ENCODE data around the gene HACD3. TPM values are rescaled to one million over a fixed set of nuclear protein-coding genes. Genes with fewer than 3 reads are reported as not detected.

The HACD3 gene
- polyA plus RNA-seq, 1 experiment: 40.9 TPM

- POLR2A ChIA-PET: no interaction called here
Measured at GRCh38 chr15:65569728-65570127, 39.5 kb downstream of the HACD3 start.

GRCh38 chr15:65571971-65572370 lies 41.7 kb downstream of the HACD3 start:
- peaks cover 6% of the 10 kb centered on the region; the same call in 1 of the 2 replicates for H3K36me3 ChIP-seq (ENCODE audit: control insufficient read depth, insufficient read depth, low read length)
- ChIA-PET CTCF (no interaction called here), POLR2A (no interaction called here)
- no peaks in the 10 kb centered on the region for H3K27me3 ChIP-seq (ENCODE audit: control insufficient read depth, insufficient read depth, low read length)
- no peak overlapping the region for H3K4me3 ChIP-seq (ENCODE audit: low read depth, low read length)
- DNase-seq (ENCODE audit: low read depth): no peak
- TF ChIP-seq, protein P1, sequence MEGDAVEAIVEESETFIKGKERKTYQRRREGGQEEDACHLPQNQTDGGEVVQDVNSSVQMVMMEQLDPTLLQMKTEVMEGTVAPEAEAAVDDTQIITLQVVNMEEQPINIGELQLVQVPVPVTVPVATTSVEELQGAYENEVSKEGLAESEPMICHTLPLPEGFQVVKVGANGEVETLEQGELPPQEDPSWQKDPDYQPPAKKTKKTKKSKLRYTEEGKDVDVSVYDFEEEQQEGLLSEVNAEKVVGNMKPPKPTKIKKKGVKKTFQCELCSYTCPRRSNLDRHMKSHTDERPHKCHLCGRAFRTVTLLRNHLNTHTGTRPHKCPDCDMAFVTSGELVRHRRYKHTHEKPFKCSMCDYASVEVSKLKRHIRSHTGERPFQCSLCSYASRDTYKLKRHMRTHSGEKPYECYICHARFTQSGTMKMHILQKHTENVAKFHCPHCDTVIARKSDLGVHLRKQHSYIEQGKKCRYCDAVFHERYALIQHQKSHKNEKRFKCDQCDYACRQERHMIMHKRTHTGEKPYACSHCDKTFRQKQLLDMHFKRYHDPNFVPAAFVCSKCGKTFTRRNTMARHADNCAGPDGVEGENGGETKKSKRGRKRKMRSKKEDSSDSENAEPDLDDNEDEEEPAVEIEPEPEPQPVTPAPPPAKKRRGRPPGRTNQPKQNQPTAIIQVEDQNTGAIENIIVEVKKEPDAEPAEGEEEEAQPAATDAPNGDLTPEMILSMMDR (IDR thresholded peaks at IDR 0.05; ENCODE audit: insufficient read depth, low read depth, low read length): no peak

More at GRCh38 chr15:65569728-65570127, 39.5 kb downstream of the HACD3 start:
- TF ChIP-seq, protein P1 (IDR thresholded peaks at IDR 0.05; ENCODE audit: insufficient read depth, low read depth, low read length): no peak
- CTCF ChIA-PET: interaction anchor here (1.7 kb wide), 1 partner anchor 11 kb away, joined by 5 read pairs; no protein-coding TSS in a partner anchor
- H3K36me3 ChIP-seq (ENCODE audit: control insufficient read depth, insufficient read depth, low read length): peaks cover 6% of the 10 kb centered on the region; the same call in 1 of the 2 replicates
- no peak overlapping the region for H3K4me3 ChIP-seq (ENCODE audit: low read depth, low read length)
- DNase-seq (ENCODE audit: low read depth): no peak
- no peaks in the 10 kb centered on the region for H3K27me3 ChIP-seq (ENCODE audit: control insufficient read depth, insufficient read depth, low read length)

GRCh38 chr15:65576664-65577063 lies 46.4 kb downstream of the HACD3 start:
- Histone ChIP-seq H3K27me3 (ENCODE audit: control insufficient read depth, insufficient read depth, low read length) (no peaks in the 10 kb centered on the region), H3K4me3 (ENCODE audit: low read depth, low read length) (no peak overlapping the region), H3K36me3 (ENCODE audit: control insufficient read depth, insufficient read depth, low read length) (peaks cover 7% of the 10 kb centered on the region; the same call in 1 of the 2 replicates)
- CTCF ChIA-PET: no interaction called here
- TF ChIP-seq, protein P1 (IDR thresholded peaks at IDR 0.05; ENCODE audit: insufficient read depth, low read depth, low read length): no peak
- DNase-seq (ENCODE audit: low read depth): peak; percentile 27
- POLR2A ChIA-PET: no interaction called here

DNA sequence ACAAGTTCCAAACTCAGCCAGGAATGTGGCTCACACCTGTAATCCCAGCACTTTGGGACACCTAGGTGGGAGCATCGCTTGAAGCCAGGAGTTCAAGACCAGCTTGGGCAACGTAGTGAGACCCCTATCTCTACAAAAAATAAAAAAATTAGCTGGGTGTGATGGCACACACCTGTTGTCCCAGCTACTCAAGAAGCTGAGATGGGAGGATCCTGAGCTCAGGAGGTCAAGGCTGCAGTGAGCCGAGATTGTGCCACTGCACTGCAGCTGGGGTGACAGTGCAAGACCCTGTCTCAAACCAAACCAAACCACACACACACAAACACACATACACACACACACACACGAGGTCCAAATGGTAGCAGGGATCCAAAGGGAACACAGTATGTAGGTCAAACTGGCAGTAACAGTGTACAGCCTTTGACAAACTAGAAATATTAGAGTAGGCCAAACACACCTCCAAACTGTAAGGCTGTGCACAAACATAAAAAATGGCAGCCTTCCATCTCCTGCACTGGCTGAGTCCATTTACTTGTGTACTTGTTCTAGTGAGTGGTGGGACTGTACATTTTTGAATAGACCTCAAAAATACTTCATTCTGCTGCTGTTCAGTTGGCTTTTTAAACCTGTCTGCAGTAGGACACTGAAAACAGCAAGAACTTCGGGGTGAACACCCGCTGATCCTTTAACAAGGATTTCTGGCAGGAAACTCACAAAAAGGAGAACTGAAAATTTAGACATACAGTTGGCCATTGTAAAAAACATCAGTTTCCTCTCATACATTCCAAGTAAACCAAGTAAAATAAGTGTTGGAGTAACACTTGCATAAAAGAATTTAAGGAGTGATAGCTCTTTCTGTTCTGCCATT lies 47.1 kb downstream of the HACD3 start:
- Histone ChIP-seq H3K4me3 (ENCODE audit: low read depth, low read length) (no peak overlapping the region), H3K36me3 (ENCODE audit: control insufficient read depth, insufficient read depth, low read length) (peaks cover 7% of the 10 kb centered on the region; the same call in 1 of the 2 replicates), H3K27me3 (ENCODE audit: control insufficient read depth, insufficient read depth, low read length) (no peaks in the 10 kb centered on the region)
- POLR2A ChIA-PET: no interaction called here
- TF ChIP-seq, protein P1 (IDR thresholded peaks at IDR 0.05; ENCODE audit: insufficient read depth, low read depth, low read length): no peak
- CTCF ChIA-PET: no interaction called here
- DNase-seq (ENCODE audit: low read depth): no peak

DNA sequence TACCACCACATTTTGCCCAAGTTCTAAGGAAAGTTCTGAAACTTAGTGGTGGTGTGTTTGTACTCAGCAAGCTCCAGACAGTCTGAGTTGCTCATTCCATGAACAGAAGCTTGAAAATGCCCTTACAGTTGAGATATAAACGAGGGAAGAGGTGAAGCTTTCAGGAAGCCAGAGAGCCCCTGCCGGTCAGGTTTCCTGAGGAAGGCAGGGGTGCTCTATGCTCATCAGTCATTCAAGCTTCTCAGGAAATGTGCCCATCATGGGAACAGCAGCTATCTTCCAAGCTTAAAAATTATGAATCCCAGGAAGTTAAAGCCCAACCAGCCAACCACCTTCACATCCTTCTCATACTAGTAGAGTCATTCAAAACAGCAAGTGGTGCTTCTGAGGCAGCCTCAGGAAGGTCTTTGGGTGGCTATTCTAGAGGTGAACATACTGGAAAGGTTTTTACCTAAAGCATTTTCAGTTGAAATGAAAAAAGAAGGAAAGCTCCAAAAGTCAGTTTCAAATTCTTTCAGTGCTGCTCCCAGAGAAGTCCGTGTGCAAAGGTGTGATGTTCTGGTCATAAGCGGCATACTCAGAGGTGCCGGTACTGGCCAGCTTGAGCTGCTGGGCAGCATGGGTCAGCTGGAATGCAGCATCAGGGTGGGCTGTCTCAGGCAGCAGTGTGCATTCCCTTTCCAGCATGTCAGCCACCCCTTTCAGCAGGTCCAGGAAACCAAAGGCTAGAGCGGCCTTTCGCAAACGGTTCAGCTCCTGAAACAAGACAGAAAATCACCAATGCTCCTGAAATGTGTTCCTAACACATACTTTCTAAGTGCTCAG lies 48.9 kb downstream of the HACD3 start:
- Histone ChIP-seq H3K4me3 (ENCODE audit: low read depth, low read length) (no peak overlapping the region), H3K27me3 (ENCODE audit: control insufficient read depth, insufficient read depth, low read length) (no peaks in the 10 kb centered on the region), H3K36me3 (ENCODE audit: control insufficient read depth, insufficient read depth, low read length) (peaks cover 4% of the 10 kb centered on the region; the same call in 1 of the 2 replicates)
- DNase-seq (ENCODE audit: low read depth): no peak
- POLR2A ChIA-PET: no interaction called here
- TF ChIP-seq, protein P1 (IDR thresholded peaks at IDR 0.05; ENCODE audit: insufficient read depth, low read depth, low read length): no peak
- CTCF ChIA-PET: interaction anchor here (1.1 to 2.1 kb wide), 2 partner anchors 29 to 31 kb away, joined by 5 to 6 read pairs; partner anchors contain the start of gene INTS14

Data from BJ (cell line).